ENCODE measurements around the gene ADCY5.

Gene ADCY5

DNA sequence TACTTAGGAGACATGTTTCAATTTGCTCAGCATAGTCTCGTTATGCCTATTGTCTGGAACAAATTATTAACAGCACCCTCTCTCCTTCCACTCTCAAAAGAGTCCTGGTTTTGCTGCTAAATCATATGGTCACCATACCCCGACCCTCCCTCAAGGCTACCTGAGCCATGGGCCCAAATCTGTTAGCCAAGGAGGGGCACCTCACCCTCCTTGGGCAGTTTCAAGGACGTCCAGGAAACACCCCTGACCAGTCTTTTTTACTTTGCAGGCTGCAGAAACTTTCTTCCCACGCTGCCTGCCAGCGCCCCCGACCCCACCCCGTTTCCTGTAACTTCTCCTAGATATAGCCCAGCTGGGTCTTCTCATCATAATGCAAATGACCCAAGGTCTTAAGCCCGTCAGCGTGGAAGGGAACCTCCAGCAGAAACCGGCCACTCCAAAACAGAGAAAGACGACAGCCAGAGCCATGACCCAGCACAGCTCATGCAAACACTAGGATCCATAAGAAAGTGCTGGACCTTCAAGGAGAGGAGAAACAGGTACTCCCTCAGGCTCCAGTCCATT, 62.3 kb downstream of the ADCY5 start:
- DNase-seq (ENCODE audit: low read depth) = no peak

DNA sequence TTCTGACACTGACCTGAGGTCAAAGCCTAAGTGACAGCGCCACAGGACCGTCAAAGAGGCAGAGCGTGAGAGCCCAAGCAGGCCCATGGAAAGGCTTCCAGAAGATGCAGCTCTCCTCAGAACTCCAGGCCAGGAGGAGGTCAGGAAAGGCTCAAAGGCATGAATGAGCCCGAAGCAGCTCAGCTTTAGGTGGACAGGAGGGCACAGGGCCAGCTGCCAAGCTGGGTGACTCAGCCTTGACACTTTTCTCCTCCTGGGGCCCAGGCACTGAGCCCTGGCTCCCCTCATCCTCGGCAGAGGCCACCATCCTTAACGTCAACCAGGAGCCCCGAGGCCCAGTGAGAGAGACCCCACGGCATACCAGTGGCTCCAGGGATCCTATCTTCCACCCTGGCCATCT, 62.9 kb downstream of the ADCY5 start:
- no peak for DNase-seq (ENCODE audit: low read depth)

GRCh38 chr3:123385499-123385898, 63.4 kb downstream of the ADCY5 start:
- DNase-seq (ENCODE audit: low read depth) = no peak

GRCh38 chr3:123385001-123385401, 63.9 kb downstream of the ADCY5 start:
- DNase-seq (ENCODE audit: low read depth) = no peak

- no peak for DNase-seq (ENCODE audit: low read depth)
These were observed 64.6 kb downstream of the ADCY5 start for GRCh38 chr3:123384256-123384655.

DNA sequence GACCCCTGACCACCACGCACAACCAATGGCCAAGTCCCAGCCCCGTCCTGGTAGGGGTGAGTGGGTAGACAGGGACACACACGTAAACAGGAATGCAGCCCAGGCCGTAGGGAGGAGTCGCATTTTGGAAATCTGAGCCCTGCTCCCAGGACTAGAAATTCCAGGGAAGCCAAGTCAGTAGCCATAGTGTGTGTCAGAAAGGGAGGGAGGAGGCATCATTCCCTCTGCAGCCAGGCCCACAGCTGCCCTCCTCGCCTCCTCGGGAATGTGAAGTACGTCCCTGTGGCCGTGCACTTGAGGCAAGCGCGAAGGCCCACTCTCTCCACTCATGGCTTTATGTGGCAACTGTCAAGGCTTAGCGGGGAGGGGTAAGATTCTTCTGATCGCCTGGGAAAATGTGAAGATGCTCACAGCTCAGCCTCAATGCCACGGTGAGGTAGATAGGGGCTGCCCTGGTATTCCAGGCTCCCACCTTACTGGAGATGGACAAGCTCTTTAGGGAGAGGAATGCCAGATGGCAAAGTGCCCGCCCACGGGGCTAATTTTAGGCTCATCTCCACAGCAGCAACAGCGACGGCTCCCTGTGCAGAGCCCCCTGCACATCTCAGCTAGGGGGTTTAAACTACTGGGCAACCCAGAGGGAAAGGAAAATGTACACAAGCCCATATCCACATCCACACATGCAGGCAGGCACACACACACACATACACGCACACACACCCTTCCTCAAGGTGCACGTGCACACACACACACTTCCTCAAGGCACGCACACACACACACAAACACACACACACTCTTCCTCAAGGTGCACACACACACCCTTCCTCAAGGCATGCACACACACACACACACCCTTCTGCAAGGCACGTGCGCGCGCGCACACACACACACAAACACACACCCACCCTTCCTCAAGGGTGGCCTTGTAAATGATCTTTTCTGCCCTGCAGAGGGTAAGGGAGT, 65.5 kb downstream of the ADCY5 start:
- no peak for DNase-seq (ENCODE audit: low read depth)

GRCh38 chr3:123380261-123380660, 68.6 kb downstream of the ADCY5 start:
- DNase-seq (ENCODE audit: low read depth) = no peak

DNA sequence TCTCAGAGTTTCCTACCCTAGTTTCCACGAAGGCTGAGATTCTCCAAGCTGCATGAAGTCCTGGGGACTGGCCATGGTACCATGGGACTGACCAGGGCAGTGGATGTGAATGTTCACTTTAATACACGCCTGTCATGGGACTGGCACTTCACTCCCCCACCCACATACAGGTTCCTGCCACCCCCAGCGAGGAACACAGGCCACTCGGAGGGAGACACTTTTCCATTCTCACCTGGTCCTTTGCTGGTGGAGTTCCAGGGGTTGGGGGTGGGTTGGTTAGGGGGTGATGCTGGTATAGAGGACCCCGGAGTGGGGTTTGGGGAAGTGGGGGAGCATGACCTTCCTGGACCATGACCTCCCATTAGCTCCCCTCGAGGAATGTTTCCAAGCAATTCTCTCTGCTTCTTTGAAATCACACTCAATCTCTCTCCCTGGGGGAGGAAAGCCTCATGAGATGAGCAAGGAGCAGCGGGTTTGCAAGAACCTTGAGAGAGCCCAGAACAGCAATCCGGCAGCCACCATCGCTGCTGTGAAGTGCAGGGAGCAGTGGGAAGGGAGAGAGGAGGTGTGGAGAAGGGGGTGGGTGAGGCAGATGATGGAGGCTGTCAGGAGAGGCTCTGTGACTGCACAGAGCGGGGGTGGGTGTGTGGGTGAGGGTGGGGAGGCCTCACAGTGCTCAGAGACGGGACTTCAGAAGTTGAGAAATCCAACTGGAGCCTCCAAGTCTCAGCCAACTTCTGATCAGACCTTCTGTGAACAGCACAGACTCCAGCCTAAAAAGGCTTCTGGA, 69.7 kb downstream of the ADCY5 start:
- no peak for DNase-seq (ENCODE audit: low read depth)

DNA sequence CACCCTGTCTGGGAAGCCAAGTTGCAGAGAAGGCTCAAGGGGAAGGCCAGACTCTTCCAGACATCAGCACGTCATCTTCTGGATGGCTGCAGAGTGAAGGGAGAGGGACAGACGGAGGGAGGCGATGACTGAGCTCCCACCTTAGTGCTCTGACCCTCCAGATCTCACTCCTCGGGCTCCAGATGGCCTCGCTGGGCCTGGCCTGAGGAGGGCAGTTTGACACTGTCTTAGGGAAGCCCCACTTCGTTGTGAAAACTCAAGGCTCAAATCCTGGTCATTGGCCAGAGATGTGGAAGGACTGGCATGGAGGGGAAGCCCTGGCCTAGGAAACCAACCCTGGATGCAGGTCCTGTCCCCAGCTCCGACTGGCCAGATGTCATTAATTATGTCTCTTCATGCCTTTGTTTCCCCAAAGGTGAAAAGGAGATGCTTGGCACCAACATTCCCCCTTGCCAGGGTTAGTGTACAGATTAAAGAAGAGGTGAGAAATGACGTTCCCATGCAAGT, 70.4 kb downstream of the ADCY5 start:
- DNase-seq (ENCODE audit: low read depth) = no peak

DNA sequence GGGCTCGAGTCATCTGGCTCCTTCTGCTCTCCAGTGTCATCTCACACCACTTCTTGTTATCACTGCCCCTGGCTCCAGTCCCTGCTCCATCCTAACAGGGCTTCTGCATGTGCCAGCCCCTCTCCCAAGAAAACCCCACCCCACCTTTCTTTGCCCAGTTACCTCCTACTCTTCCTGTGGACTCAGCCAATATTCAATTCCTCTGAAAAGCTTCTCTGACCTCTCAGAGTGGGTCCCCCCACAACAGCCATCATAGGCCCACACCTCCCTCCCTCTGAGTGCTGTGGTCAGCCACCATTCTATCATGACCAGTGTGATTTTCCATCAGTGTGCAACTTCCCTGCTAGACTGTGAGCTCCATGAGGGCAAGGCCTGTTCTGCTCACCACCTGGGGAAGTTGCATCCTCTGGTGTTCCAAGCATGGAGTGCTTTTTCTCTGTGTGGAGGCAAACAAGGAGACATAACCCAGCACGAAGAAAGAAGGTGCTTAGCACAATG, 71.6 kb downstream of the ADCY5 start:
- DNase-seq (ENCODE audit: low read depth) = no peak

DNA sequence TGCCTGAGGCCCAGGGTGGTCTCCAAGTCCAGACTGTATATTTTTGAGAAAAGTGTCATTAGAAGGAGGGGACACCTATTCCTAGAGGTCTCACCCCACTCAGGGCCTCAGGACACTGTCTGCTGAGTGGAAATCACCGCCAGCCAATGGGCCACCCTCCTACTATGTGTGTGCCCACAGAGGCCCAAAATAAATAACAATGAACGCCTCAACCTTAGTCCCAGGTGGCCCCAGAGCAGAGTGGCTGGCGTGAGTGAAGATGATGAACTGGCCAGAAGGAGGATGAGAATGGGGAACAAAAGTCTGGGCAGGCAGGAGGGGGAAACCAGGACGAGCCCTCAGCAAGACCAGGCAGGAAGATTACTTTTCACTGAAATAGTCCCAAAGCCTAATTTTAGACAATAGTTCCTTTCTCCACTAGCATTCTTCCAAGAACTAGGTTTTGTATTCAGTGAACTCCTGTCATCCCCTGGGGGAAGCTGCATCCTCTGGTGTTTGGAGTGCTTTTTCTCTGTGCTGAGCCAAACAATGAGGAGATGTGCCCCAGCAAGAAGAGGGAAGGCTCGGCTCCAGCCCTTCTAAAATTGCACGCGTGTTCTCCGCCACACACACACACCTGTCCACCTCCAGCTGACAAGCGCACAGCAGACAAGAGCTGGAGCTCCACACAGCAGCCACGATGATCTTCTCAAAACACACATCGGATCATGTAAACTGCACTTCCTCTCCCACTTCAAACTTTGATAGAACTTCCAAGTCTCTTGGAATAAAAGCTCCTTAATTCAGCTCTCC, 72.2 kb downstream of the ADCY5 start:
- no peak for DNase-seq (ENCODE audit: low read depth)

- no peak for DNase-seq (ENCODE audit: low read depth)
These were observed 73.6 kb downstream of the ADCY5 start for GRCh38 chr3:123375014-123375940.

DNA sequence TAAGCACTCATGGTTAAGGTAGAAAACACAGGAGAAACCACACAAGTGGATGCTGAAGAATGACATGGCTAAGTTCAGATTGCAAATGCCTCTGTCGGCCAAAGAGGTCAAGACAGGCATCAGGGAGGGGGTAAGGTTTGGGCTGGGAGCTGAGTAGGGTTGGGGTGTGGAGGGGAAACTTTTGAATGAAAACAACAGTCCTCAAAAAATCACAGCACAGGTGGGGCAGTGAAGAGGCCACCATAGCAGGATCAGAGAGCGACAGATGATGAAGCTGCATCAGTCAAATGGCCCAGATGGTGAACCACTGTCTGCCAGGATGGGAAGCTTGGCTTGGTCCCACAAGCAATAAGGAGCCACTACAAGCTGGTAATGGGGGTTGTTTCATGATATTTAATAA, 74.9 kb downstream of the ADCY5 start:
- DNase-seq (ENCODE audit: low read depth) = no peak

DNA sequence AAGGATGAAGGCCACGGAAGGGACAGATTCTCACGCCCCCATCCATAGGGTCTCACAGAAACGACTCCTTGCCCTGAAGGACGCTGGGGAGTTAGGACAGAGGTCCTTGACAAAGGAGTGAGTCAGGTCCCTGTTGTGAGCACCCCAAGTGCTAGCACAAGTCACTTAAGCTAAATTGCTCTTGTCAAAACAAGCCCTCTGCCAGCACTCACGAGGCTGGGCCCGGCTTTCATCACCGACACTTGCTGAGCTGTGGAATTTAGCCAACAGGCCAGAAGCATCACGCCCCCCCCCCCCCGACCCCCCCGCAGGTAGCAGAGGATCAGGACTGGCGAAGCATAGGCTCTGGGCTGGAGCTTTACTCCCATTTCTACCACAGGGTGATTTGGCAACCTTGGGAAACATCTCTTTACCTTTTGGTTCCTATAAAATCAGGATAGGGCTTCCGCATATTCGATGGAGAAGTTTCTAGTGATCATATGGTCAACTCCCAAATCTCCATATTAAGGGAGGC, 75.4 kb downstream of the ADCY5 start:
- DNase-seq (ENCODE audit: low read depth) = no peak

DNA sequence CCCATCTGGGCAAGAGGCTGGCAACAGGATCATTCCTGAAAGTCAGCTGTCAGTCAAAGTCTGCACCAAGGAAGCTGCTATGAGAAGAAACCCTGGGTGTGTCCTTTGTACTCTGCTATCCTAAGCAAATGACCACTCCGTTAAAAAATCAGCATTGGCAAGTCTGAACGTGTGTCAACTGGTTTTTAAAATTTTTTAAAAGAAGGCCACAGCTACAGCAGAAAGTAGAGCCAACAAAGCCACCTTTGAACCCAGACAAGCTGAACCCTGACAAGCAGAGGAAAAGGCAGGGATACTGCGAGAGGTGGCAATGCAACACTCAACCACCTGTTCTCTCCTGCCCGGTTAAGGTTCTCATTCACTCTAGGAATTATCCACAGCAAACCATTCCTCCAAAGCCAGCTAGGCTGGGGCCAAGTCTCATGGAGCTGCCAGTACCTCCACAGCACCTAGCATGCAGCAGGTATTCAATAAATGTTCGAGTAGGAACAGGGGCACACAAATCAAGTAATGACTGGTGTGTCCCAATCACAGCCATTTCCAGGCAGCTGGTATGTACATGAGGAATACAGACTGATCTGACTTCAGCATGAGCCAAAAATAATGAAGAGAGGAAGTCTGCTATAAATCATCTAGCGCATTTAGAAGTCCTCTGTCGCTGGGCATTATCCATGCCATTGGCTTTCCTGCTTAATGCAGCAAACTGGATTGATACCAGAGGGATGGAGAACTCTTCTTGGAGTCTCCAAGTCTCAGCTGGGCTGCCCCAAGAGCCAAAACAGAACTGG, 76.0 kb downstream of the ADCY5 start:
- no peak for DNase-seq (ENCODE audit: low read depth)

- DNase-seq (ENCODE audit: low read depth) = no peak
These were observed 76.8 kb downstream of the ADCY5 start for GRCh38 chr3:123371859-123372685.

- no peak for DNase-seq (ENCODE audit: low read depth)
These were observed 77.5 kb downstream of the ADCY5 start for GRCh38 chr3:123371426-123371825.

DNA sequence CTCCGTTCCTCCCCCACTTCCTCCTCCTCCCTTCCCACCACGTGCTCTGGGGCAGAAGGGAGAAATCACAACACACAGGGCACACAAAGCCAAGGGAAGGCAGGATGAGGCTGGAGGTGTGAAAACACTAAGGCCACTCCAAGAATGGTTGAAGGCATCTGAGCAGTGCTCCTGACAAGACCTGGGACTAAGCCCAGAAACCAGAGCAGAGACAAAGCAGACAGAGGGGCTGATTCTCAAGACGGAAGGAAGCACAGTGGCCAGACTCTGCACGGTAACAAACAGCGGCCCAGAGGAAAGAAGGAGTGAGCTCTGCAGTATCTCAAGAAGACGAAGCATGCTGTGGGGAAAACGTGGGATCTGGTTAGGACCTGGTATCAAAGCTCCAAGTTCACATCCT, 78.1 kb downstream of the ADCY5 start:
- no peak for DNase-seq (ENCODE audit: low read depth)

DNA sequence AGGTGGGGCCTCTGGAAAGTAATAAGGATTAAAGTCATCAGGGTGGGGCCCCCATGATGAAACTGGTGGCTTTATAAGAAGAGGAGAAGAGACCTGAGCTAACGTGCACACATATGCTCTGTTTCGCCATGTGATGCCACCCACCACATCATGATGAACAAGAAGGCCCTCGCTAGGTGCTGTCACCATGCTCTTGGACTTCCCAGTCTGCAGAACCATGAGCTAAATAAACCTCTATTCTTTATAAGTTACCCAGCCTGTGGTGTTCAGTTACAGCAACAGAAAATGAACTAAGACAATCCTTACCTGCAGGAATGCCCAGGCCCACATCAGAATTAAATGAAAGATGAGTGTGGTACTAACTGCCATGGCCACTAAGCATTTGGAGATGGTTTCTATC, 79.8 kb downstream of the ADCY5 start:
- no peak for DNase-seq (ENCODE audit: low read depth)

All from activated gamma-delta T cell treated with anti-CD3 and anti-CD28 coated beads, Interleukin-2, amount 50 U/mL, for 16 hours (primary cell).